Cerebellar cortex (tissue), 1 donor: ENCODE data around the gene ADCY6.
"Not testable (repeated sequence)": the region's sequence is repeated elsewhere in the genome, so short reads cannot be mapped to it uniquely, and the experiment has no call there.

Experiments
- DNase-seq: peaks from one replicate; pipeline ENCODE4 v3.0.0-alpha.2; 2015; ENCODE audit warnings: low spot score

The ADCY6 gene

DNA sequence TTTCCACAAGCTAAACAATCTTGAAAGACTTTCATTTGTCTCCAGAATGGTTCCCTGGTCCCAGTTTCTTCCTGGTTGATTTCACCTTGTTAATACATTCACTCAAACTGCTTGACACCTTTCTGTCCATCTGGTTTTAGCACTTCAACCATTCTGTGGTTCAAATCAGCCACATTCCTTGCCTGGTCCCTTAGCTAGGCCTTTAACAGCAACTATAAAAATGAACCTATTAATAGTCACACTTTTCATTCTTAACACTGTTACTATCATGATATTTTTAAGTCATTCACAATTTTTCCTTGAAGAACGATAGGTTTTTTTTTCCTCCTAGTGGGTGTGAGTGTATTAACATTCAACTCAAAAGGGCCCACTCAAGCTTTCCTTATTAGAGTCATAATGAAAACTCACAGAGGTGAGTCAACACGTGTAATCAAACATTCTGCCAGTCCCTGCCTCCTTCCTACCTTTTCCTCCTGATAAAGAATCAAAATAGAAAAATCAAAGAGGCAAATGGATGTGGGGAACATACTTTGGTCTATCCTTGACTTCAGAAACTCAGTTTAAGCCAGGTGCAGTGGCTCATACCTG lies 38.0 kb downstream of the ADCY6 start:
- DNase-seq = no peak

DNA sequence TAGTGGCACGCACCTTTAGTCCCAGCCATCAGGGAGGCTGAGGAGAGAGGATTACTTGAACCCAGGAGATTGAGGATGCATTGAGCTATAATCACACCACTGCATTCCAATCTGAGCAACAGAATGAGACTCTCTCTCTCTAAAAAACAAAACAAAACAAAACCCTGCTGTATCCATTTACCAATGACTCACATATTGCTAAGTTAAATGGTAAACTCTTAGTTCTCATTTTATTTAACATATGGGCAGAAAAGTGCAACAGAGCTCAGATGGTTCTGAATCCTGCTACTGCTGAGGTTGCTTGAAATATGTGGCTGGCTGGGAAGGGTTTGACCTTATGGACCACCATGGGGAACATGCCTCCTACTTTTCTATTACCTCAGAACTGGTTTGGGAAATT lies 38.7 kb downstream of the ADCY6 start:
- DNase-seq = no peak

DNA sequence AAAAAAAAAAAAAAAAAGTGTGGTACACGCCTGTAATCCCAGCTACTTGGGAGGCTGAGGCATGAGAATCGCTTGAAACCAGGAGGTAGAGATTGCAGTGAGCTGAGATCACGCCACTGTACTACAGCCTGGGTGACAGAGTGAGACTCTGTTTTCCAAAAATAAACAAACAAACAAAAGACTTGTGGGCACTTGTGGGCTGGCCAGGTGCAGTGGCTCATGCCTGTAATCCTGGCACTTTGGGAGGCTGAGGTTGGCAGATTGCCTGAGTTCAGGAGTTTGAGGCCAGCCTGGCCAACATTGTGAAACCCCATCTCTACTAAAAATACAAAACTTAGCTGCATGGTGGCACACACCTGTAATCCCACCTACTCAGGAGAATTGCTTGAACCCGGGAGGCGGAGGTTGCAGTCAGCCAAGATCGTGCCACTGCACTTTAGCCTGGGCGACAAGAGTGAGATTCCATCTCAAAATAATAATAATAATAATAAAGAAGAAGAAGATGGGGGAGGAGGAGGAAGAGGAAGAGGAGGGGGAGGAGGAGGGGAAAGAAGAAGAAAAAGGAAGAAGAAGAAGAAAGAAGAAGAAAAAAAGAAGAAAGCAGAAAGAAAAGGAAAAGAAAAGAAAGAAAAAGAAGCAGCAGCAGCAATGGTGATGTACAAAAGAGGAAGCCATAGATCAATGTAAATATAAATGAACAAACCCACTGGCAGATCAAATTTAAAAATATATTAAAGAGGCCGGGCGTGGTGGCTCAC lies 44.5 kb downstream of the ADCY6 start:
- no peak for DNase-seq

DNA sequence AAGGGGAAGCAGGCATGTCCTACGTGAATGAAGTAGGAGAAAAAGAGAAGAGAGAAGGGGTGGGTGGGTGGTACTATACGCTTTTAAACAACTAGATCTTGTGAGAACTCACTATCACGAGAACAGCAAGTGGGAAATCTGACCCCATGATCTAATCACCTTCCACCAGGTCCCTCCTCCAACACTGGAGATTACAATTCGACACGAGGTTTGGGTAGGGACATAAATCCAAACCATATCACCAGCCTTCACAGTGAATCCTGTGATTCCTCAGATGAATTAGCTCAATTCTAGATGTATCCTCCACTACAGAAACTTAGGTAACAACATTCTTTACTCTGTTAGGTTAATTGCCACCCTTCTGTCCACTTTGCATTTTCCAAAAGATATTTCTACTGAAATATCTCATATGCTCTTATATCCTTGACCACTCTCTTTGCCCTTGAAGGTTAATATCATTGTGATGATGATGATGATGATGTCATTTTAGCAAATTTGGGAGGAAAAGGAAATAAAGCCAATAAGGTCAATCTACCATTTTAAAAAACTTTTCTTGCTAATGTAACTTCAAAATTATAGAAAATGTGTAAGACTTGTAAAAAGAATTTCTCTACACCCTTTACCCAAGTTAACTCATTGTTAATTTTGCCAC lies 49.1 kb downstream of the ADCY6 start:
- DNase-seq = no peak

DNA sequence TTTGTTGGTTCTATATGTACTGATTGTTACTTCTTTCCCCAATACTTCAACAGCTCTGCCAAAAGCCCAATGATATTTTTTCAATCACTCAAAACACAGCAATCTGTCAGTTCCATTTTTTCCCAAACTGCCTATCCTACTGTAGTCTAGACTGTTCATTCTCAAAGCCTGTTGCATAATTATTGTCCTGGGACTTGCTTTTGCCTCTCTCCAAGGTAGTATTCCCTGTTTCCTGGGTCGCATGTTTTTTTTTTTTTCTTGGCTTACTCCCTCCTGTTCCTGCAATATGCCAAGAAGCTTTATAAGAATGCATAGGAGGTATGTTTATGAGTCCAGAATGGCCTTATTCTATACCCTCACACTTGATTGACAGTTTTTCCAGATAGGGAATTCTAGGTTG lies 52.4 kb downstream of the ADCY6 start:
- no peak for DNase-seq

DNA sequence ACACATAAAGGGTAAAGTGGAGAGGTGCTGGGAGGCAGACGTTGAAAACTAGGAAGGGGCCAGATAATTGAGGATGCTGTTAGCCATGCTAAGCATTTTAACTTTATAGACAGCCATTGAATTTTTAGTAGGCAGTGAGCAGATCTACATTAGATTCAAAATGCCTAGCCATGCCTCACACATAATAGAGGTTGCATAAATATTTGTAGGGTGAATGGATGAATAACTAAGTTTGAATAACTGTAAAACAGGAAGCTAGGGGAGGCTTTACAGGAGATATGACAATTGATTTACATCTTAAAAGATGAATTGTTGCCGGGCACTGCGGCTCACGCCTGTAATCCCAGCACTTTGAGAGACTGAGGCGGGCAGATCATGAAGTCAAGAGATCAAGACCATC lies 60.1 kb downstream of the ADCY6 start:
- no peak for DNase-seq

DNA sequence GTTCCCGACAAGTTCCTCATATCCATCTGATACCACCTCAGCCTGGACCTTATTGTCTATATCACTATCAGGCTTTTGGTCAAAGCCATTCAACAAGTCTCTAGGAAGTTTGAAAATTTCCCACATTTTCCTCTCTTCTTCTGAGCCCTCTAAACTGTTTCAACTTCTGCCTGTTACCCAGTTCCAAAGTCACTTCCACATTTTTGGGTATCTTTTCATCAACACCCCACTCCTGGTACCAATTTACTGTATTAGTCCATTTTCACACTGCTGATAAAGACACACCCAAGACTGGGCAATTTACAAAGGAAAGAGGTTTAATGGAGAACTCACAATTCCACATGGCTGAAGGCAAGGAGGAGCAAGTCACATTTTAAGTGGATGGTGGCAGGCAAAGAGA lies 68.2 kb downstream of the ADCY6 start:
- not testable (repeated sequence) for DNase-seq

DNA sequence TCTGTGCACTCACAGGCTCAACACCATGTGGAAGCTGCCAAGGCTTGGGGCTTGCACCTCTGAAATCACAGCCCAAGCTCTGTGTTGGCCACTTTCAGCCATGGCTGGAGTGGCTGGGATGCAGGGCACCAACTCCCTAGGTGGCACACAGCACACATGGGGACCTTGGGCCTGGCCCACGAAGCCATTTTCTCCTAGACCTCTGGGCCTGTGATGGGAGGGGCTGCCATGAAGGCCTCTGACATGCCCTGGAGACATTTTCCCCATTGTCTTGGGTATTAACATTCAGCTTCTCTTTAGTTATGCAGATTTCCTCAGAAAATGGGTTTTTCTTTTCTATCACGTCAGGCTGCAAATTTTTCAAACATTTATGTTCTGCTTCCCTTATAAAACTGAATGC lies 68.7 kb downstream of the ADCY6 start:
- not testable (repeated sequence) for DNase-seq

DNA sequence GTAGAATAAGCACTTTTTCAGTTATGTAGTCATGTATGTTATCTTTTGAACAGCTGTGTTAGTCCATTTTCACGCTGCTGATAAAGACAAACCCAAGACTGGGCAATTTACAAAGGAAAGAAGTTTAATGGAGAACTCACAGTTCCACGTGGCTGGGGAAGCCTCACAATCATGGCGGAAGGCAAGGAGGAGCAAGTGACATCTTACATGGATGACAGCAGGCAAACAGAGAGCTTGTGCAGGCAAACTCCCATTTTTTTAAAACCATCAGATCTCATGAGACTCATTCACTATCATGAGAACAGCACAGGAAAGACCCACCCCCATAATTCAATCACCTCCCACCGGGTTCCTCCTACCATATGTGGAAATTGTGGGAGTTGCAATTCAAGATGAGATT lies 69.9 kb downstream of the ADCY6 start:
- not testable (repeated sequence) for DNase-seq

DNA sequence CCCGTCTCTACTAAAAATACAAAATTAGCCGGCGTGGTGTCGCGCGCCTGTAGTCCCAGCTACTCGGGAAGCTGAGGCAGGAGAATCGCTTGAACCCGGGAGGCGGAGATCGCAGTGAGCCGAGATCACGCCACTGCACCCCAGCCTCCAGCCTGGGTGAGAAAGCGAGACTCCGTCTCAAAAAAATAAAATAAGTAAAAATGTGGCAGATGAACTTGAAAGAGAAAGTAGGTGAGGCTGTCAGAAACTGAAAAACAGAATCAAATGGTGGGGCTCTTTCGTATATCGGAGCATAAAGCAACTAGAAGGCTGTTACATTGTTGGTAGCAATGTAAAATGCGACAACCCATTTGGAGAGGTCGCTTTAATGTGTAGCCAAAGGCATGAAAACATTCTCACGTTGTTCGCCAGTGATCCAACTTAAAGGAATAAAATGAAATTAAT lies 71.6 kb downstream of the ADCY6 start:
- peak; percentile 13 for DNase-seq

DNA sequence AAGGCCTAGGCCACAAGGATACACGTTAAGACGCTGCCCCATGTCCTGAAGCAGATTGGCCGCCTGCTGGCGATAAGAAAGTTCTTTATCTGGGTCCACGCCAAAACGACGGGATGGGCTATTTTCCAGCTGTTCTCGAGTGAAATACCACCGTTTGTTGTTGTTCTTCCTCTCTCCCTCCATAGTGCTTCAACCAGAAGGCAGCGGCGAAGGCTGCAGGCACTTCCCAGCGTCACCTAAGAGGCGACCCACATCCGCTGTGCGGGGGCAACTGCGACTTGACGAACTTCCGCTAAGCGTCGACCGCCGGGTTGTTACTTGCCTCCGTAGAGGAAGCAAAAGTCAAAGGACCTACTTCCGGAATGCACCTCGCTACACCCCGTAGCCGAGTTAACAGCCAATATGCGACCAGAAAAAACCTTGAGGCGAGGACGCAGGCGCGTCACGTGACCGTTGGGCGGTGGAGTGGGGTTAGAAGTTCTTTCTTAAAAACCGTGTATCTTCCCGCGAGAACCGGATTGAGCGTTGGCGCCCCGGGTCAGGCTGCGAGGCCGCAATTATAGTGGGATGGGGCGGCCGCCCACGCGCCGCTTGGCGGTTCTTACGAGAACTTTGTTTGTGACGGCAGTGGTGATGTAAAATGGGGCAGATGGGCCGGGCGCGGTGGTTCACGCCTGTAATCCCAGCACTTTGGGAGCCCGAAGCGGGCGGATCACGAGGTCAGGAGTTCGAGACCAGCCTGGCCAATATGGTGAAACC lies 72.2 kb downstream of the ADCY6 start, which contains the start of gene CCNT1:
TSS of gene CCNT1 (minus strand) at position 215 of the 759 bp plus-strand sequence. CDS start at position 183, 32 bp downstream.
- peak; percentile 100 for DNase-seq
